ENCODE data around the gene OR9G1. TPM values are rescaled to one million over a fixed set of nuclear protein-coding genes. Genes with fewer than 3 reads are reported as not detected.

The OR9G1 gene
- total RNA-seq, 1 donor from 2014 or later: not detected

Small RNA genes within 50 kb of the gene (microRNA-seq; reads per million reads assigned to microRNA genes)
- not detected for gene MIR6128 (ENCODE audit: borderline number of aligned reads)

Other genes starting within 250 kb of the OR9G1 start
- not detected for gene OR5M3, start 225.7 kb upstream of the OR9G1 start, total RNA-seq
- not detected for gene OR5M8, start 207.7 kb upstream of the OR9G1 start, total RNA-seq
- gene OR5M11, start 155.8 kb upstream of the OR9G1 start, total RNA-seq: not detected
- not detected for gene OR5M10, start 121.4 kb upstream of the OR9G1 start, total RNA-seq
- not detected for gene OR5M1, start 84.2 kb upstream of the OR9G1 start, total RNA-seq
- not detected for gene OR5AP2, start 56.7 kb upstream of the OR9G1 start, total RNA-seq
- not detected for gene OR5AR1, start 35.4 kb upstream of the OR9G1 start, total RNA-seq
- gene OR9G4, start 49.6 kb downstream of the OR9G1 start, total RNA-seq: not detected